Measurements from ENCODE around the gene MED23.

Gene MED23

DNA sequence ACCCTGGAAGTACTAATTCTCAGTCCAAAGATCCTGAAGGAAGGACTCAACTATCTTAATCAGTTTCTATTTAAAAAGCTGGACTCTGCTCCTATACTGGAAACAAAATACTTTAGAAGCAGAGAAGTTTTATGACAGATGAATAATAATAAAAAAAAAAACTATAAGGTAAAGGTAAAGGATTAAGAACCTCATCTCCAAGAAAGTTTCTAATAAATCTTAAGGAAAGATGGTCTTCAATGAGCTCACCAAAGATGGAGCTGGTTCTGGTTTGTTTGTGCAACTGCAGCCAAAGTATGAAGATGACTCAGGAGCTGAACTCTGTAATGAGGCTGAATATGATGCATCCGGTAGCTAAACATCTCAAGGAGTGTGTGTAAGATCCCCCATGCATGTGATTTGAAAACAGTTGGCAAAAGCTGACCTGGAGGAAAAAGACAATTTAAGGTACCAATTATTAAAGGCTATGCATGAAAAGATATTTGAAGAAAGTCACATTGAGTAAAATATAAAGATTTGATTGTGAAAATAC lies 25.2 kb downstream of the MED23 start:
- DNase-seq (ENCODE audit: low spot score) = no peak
- TF ChIP-seq, protein P1, sequence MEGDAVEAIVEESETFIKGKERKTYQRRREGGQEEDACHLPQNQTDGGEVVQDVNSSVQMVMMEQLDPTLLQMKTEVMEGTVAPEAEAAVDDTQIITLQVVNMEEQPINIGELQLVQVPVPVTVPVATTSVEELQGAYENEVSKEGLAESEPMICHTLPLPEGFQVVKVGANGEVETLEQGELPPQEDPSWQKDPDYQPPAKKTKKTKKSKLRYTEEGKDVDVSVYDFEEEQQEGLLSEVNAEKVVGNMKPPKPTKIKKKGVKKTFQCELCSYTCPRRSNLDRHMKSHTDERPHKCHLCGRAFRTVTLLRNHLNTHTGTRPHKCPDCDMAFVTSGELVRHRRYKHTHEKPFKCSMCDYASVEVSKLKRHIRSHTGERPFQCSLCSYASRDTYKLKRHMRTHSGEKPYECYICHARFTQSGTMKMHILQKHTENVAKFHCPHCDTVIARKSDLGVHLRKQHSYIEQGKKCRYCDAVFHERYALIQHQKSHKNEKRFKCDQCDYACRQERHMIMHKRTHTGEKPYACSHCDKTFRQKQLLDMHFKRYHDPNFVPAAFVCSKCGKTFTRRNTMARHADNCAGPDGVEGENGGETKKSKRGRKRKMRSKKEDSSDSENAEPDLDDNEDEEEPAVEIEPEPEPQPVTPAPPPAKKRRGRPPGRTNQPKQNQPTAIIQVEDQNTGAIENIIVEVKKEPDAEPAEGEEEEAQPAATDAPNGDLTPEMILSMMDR (IDR thresholded peaks at IDR 0.05) = no peak
- no peak overlapping the region for H3K27ac ChIP-seq
- no peak overlapping the region for H3K4me3 ChIP-seq

GRCh38 chr6:131600716-131601115 lies 27.3 kb downstream of the MED23 start:
- no peak for DNase-seq (ENCODE audit: low spot score)
- Histone ChIP-seq H3K27ac (no peak overlapping the region), H3K4me3 (no peak overlapping the region)
- TF ChIP-seq, protein P1 (IDR thresholded peaks at IDR 0.05) = no peak

DNA sequence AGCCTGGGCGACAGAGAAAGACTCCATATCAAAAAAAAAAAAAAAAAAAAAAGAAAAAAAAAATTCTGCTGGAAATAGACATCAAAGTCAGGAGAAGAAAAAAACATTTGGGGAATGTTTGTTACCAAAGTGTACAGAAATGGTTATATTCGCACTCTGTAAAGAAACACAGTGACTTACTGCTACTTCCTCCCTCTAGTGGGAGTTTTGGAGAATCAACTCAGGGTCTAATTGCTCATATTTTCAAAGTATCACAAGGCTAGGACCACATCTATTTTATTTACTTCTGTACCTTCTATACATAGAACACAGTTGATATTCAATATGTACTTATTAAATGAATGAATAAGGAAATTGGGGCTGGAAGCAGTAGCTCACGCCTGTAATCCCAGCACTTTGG lies 30.6 kb downstream of the MED23 start:
- H3K27ac ChIP-seq = no peak overlapping the region
- H3K4me3 ChIP-seq = no peak overlapping the region
- TF ChIP-seq, protein P1 (IDR thresholded peaks at IDR 0.05) = no peak
- DNase-seq (ENCODE audit: low spot score) = no peak

- no peak overlapping the region for H3K4me3 ChIP-seq
- TF ChIP-seq, protein P1 (IDR thresholded peaks at IDR 0.05) = no peak
- no peak for DNase-seq (ENCODE audit: low spot score)
- H3K27ac ChIP-seq = no peak overlapping the region
Observed at GRCh38 chr6:131594074-131594473, 34.0 kb downstream of the MED23 start.

DNA sequence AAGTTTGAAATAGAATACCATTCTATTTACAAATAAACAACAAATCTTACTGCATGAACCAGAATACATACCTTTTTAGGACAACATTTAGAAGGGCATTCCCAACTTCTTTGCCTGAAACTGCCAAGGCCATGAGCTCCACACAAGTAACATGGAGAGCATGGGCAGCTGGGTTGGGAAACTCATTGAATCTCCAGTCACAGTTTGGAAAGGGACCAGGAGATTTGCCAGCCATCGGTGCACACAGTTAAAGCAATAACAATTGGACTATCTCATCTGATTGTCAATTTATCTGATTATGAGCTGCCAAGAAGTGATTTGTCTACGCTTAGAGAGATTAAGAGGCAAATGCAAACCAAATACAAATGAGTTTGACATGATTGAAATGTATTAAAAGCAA lies 35.1 kb downstream of the MED23 start:
- DNase-seq (ENCODE audit: low spot score) = no peak
- no peak overlapping the region for H3K27ac ChIP-seq
- TF ChIP-seq, protein P1 (IDR thresholded peaks at IDR 0.05) = no peak
- no peak overlapping the region for H3K4me3 ChIP-seq

DNA sequence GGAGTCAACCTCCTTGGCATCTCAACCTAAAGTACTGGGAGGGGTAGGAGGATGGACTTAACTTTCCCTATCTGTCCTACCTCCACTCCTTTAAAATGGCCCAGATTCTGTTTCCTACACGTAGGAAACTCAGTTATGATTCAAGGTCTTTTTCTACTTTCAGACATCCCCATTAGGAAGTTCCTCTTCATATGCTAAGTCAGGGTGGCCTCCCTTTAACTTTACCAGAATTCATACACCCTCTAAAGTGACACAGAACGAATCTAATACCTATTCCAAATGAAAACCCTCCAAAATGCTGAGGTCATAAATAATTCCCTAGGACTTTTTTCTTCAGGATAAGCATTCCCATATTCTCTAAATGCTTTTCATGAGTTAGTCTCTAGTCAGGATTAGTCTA lies 39.4 kb downstream of the MED23 start:
- DNase-seq (ENCODE audit: low spot score) = no peak
- TF ChIP-seq, protein P1 (IDR thresholded peaks at IDR 0.05) = no peak
- H3K4me3 ChIP-seq = no peak overlapping the region
- H3K27ac ChIP-seq = no peak overlapping the region

DNA sequence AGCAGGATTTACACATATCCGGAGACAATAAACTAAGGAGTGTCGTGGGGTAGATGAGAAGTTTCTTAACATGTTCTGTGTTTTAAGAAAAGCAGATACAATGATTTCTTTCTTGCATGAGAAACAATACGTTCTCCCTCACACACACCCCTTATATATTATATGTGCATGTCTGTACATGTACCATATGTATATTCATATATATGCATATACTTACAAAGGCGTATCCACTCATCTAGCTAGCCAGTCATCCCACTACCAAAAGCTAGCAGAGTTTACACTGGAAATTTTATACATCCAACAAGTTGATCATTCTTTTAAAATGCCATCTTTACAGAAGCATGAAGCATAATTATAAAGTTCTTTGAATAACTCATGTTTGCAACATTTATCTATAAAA lies 40.1 kb downstream of the MED23 start:
- H3K4me3 ChIP-seq = no peak overlapping the region
- no peak overlapping the region for H3K27ac ChIP-seq
- DNase-seq (ENCODE audit: low spot score) = no peak
- TF ChIP-seq, protein P1 (IDR thresholded peaks at IDR 0.05) = no peak
